SH-SY5Y (cell line): ENCODE measurements around the gene CCDC121.

ENCODE experiments used
- GATA2 ChIP-seq: IDR thresholded peaks from 2 replicates; pipeline ENCODE4 v1.6.1; 2011; ENCODE audit warnings: mild to moderate bottlenecking, low read depth, low read length
- GATA3 ChIP-seq: IDR thresholded peaks from 2 replicates; pipeline ENCODE4 v1.6.1; 2011; ENCODE audit warnings: low read depth, mild to moderate bottlenecking, low read length, moderate library complexity

DNA sequence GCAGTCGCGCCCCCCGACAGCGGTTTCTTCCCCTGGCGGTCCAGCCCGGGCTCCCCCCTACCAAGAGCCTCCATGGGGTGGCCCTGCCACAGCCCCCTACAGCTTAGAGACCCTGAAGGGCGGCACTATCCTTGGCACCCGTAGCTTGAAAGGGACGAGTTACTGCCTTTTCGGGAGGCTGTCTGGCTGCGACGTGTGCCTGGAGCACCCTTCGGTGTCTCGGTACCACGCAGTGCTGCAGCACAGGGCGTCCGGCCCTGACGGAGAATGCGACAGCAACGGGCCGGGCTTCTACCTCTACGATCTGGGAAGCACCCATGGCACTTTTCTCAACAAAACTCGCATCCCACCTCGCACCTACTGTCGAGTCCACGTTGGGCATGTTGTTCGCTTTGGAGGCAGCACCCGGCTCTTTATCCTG is 35.4 kb upstream of the CCDC121 start:
- no peak for TF ChIP-seq GATA3
- TF ChIP-seq GATA2: no peak
